ENCODE results near the gene ANKRD52. TPM values are rescaled to one million over a fixed set of nuclear protein-coding genes. Genes with fewer than 3 reads are reported as not detected.

Gene ANKRD52
- total and polyA plus RNA-seq, 2 of the 8 experiments (the other 6 are each of a cell fraction or from before 2014, with no cell fraction given), result 14.0 to 36.3 TPM

DNA sequence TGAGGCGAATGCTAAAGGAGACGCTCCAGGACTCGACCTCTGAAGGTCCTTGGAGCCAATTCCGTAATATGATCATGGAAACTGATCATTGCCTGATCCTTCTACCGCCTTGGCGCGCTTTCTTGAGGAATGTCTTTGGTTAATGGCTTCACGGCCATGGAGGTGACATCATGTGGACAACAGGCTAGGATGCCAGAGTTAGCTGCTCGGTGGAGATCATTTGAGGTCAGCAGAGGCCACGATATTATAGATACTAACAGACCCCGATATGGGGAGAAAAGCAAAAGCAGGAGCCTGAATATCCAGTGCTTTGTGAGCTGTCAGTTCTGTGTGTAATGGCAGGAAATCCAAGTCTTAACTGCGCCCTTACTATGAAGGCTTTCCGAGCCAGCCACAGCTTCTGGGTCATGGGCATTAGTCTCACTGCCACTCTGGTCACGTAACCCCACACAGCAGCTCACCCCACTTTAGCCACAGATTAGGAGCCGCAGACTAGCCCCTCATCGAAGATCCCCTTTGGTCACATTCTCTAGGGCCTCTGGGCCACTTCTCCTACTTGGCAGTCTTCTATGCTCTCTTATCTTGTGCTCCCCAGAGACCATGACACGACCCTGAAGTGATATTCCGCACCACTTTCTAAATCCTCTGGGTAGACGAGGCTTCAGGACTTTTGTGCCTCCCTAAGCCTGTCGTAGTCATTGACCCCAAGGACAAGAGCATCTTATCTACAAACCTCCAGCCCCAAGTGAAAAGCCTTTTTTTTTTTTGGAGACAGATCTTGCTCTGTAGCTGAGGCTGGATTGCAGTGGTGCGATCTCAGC, 42.7 kb upstream of the ANKRD52 start (continued):
- peak; percentile 23 to 67; a peak in 2 of 3 replicates for TF ChIP-seq POLR2A (IDR thresholded peaks at IDR 0.05; ENCODE audit: control extremely low read depth in 1 of 2, low read depth in 2 of 2, low read length in 2 of 2)
- TF ChIP-seq KDM1A (IDR thresholded peaks at IDR 0.05; ENCODE audit: borderline replicate concordance, low read length), result no peak
- no peak for TF ChIP-seq SP4 (IDR thresholded peaks at IDR 0.05; ENCODE audit: low read length)

All from H1 (cell line).